ENCODE results near the gene FLT4.

DNA sequence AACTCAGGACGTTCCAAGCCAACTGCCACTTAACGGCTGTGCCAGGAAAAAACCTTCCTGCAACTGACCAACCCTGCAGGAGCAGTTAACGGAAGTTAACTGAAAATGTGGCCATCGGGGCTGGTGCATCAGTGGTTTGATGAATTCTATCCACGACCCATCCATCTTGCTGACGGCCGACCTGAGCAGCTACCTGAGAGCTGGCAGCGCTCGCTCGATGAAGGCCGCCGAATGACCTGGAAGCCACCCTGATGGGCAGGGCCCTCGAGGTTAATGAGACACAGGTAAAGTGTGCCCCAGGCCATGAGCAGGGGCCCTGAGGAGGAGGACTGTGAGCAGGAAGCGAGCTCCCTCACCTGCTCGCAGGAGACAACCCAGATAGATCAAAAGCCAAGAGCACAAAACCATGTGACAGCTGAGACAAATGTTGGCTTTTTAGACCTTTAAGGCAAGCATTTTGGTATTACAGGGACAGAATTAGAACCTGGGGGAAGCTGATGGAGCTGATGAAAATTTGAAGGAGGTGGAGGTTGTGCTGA is 35.3 kb upstream of the FLT4 start:
- TF ChIP-seq POLR2A (IDR thresholded peaks at IDR 0.05) (no peak), EP300 (IDR thresholded peaks at IDR 0.05) (no peak), POLR2AphosphoS5 (IDR thresholded peaks at IDR 0.05) (no peak)
- TF ChIP-seq, protein P1, sequence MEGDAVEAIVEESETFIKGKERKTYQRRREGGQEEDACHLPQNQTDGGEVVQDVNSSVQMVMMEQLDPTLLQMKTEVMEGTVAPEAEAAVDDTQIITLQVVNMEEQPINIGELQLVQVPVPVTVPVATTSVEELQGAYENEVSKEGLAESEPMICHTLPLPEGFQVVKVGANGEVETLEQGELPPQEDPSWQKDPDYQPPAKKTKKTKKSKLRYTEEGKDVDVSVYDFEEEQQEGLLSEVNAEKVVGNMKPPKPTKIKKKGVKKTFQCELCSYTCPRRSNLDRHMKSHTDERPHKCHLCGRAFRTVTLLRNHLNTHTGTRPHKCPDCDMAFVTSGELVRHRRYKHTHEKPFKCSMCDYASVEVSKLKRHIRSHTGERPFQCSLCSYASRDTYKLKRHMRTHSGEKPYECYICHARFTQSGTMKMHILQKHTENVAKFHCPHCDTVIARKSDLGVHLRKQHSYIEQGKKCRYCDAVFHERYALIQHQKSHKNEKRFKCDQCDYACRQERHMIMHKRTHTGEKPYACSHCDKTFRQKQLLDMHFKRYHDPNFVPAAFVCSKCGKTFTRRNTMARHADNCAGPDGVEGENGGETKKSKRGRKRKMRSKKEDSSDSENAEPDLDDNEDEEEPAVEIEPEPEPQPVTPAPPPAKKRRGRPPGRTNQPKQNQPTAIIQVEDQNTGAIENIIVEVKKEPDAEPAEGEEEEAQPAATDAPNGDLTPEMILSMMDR (IDR thresholded peaks at IDR 0.05): no peak
